NCI-H1436 (cell line): ENCODE data around the gene CYP2C19.
"Not testable (repeated sequence)": the region's sequence is repeated elsewhere in the genome, so short reads cannot be mapped to it uniquely, and the experiment has no call there.

Experiments used
- DNase-seq: peaks from one replicate; lab custom pipeline; 2025; lab: John Stamatoyannopoulos, UW

Gene CYP2C19

GRCh38 chr10:94762393-94762792 is at the start of gene CYP2C19:
CYP2C19 (plus strand) TSS chr10:94762681; CDS start chr10:94762706, 25 bp downstream.
- DNase-seq: no peak

GRCh38 chr10:94725871-94726270 is 36.6 kb upstream of the CYP2C19 start:
- DNase-seq: no peak

- DNase-seq: no peak
Measured at GRCh38 chr10:94735197-94735596, 27.3 kb upstream of the CYP2C19 start.

GRCh38 chr10:94738588-94738987 is 23.9 kb upstream of the CYP2C19 start:
- no peak for DNase-seq

- no peak for DNase-seq
Measured at GRCh38 chr10:94747137-94747536, 15.3 kb upstream of the CYP2C19 start.

- no peak for DNase-seq
Measured at GRCh38 chr10:94747838-94748237, 14.6 kb upstream of the CYP2C19 start.

- no peak for DNase-seq
Measured at GRCh38 chr10:94757916-94758315, 4.6 kb upstream of the CYP2C19 start.

- no peak for DNase-seq
Measured at GRCh38 chr10:94760586-94761178, 1.8 kb upstream of the CYP2C19 start.

GRCh38 chr10:94775425-94775824 is 12.9 kb downstream of the CYP2C19 start:
- not testable (repeated sequence) for DNase-seq

- DNase-seq: no peak
Measured at GRCh38 chr10:94777886-94778458, 15.5 kb downstream of the CYP2C19 start.

GRCh38 chr10:94780844-94781243 is 18.4 kb downstream of the CYP2C19 start:
- no peak for DNase-seq

- DNase-seq: no peak
Measured at GRCh38 chr10:94784256-94784655, 21.8 kb downstream of the CYP2C19 start.

- no peak for DNase-seq
Measured at GRCh38 chr10:94785211-94785610, 22.7 kb downstream of the CYP2C19 start.

GRCh38 chr10:94800551-94800950 is 38.1 kb downstream of the CYP2C19 start:
- not testable (repeated sequence) for DNase-seq

- no peak for DNase-seq
Measured at GRCh38 chr10:94803307-94803706, 40.8 kb downstream of the CYP2C19 start.

- DNase-seq: not testable (repeated sequence)
Measured at GRCh38 chr10:94830025-94830424, 67.5 kb downstream of the CYP2C19 start.

GRCh38 chr10:94846204-94846603 is 83.7 kb downstream of the CYP2C19 start:
- DNase-seq: no peak

GRCh38 chr10:94850766-94851165 is 88.3 kb downstream of the CYP2C19 start:
- DNase-seq: no peak

- DNase-seq: no peak
Measured at GRCh38 chr10:94851263-94851662, 88.8 kb downstream of the CYP2C19 start.

GRCh38 chr10:94852438-94852837 is 90.0 kb downstream of the CYP2C19 start:
- DNase-seq: no peak

GRCh38 chr10:94853065-94853464 is 90.6 kb downstream of the CYP2C19 start:
- DNase-seq: no peak

GRCh38 chr10:94858005-94858404 is 95.5 kb downstream of the CYP2C19 start:
- DNase-seq: no peak

GRCh38 chr10:94859086-94859485 is 96.6 kb downstream of the CYP2C19 start:
- no peak for DNase-seq

GRCh38 chr10:94878649-94879048 is 116.2 kb downstream of the CYP2C19 start:
- DNase-seq: no peak
